Measurements from ENCODE around the gene S100A8.

S100A8 gene

DNA sequence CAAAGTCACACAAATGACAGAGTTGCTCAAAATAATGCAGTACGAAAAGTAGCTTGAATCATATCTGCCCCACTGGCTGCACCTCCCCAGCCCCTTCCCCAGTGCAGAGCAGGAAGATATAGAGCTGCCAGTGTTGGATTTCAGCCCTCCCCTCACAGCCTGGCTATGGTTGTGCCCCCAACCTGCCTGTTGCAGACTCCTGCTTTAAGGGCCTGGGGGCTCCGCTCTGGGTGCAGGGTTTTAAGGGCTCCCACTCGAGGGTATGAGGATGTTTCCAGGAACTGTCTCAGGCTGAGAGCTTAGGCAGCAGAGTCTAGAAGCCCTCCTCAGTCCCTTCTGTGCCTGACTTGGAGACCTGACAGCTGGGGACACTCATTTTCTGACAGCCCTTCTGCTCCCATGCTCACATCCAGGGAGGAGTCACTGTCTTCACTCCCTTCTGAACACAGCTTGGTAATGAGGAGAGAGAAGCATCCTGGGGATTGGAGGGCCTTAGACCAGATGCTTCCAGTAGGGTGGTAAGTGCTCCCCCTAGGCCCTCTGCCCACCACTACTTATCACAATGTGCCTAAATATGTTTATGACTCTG is 28.6 kb downstream of the S100A8 start:
- no peak overlapping the region for H3K27ac ChIP-seq
- TF ChIP-seq CTCF (conservative IDR thresholded peaks at IDR 0.05), result no peak
- no peak for TF ChIP-seq ZFX (IDR thresholded peaks at IDR 0.05)

DNA sequence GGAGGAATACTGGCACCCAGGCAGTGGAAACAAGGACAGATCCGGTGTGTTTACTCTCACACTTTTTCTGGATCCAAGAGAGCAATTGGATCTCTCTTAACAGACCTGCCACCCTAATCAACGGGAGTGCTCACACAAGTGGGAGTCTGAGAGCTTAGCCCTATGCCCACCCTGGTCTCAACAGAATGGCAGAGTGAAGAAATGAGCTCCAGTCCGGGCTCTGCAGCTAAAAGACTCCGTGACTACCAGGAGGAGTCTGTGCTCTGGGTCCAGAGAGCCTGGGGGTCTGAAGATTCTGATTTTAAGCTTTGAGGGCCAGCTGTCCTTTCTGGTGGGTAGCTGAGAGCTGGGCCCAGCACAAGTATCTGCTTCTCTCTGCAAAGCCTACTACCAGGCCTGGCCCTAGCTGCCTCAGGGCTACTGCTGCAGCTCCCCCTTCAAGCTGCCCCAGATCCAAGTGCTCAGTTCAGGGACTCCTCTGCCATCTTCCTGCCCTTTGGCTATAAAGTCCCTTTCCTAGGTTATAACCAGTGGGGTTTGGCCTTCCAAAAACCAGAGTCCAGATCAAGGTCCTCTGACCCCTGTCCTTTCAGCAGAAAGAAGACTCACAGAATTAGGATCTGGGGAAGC is 29.3 kb downstream of the S100A8 start:
- no peak overlapping the region for H3K27ac ChIP-seq
- TF ChIP-seq ZFX (IDR thresholded peaks at IDR 0.05) (no peak), CTCF (conservative IDR thresholded peaks at IDR 0.05) (no peak)

DNA sequence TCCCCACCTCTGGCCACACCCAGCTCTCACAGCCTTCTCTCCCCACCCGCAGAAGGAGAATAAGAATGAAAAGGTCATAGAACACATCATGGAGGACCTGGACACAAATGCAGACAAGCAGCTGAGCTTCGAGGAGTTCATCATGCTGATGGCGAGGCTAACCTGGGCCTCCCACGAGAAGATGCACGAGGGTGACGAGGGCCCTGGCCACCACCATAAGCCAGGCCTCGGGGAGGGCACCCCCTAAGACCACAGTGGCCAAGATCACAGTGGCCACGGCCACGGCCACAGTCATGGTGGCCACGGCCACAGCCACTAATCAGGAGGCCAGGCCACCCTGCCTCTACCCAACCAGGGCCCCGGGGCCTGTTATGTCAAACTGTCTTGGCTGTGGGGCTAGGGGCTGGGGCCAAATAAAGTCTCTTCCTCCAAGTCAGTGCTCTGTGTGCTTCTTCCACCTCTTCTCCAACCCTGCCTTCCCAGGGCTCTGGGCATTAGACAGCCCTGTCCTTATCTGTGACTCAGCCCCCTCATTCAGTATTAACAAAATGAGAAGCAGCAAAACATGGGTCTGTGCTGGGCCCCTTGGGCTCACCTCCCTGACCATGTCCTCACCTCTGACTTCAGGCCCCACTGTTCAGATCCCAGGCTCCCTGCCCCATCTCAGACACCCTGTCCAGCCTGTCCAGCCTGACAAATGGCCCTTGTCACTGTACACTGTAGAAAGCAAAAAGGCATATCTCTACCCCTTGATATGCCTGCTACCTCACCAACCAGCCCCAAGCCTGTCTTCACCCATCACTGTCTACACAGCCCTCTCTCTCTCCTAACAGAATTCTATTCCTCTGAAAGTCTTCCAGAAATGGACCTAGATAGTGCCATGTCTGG is 30.0 kb downstream of the S100A8 start:
- TF ChIP-seq ZFX (IDR thresholded peaks at IDR 0.05) (no peak), CTCF (conservative IDR thresholded peaks at IDR 0.05) (no peak)

DNA sequence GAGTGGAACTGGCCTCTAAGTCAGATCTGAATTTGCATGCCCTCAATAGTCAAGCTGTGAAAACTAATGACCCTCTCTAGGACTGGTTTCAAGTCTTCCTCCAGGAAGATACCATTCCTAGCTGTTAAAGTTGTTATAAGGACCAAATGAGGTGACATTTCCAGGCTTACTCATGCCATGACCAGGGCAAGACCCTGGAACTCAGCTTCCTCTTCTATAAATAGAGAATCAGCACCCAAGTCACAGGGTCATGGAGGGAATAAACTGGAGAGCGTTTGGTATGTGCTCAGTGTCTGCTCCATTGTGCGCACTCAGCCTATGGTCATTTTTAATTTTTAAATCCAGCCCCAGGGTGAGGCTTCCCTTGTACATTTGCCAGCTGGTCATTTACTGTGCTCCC is 30.7 kb downstream of the S100A8 start:
- H3K27ac ChIP-seq, result no peak overlapping the region
- TF ChIP-seq ZFX (IDR thresholded peaks at IDR 0.05) (no peak), CTCF (conservative IDR thresholded peaks at IDR 0.05) (no peak)

More for the DNA sequence above, 30.0 kb downstream of the S100A8 start:
- H3K27ac ChIP-seq, result no peak overlapping the region

DNA sequence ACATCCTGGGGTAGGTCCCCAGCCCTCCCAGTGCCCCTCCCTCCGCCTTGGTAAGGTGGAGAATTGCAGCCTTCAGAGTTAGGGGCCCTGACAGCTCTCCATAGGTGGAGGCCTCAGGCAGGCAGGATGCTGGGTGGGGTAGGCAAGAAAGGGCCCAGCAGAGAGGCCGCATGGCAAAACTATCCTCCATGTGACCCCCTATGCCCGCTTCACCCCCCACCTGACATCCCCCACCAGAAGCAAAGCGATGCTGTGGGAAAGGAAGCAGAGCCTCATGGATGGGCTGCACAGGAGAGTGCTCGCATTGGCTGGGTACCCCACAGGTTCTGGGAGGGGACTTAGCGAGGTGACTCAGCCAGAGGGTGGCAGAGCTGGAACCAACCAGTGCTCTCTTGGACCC is 31.6 kb downstream of the S100A8 start:
- TF ChIP-seq CTCF (conservative IDR thresholded peaks at IDR 0.05) (no peak), ZFX (IDR thresholded peaks at IDR 0.05) (no peak)
- H3K27ac ChIP-seq, result no peak overlapping the region

GRCh38 chr1:153358691-153358975 is 32.2 kb downstream of the S100A8 start:
- no peak overlapping the region for H3K27ac ChIP-seq
- TF ChIP-seq CTCF (conservative IDR thresholded peaks at IDR 0.05) (no peak), ZFX (IDR thresholded peaks at IDR 0.05) (no peak)

Measured in C4-2B (cell line).